Stromal cell of bone marrow (primary cell): ENCODE measurements around the gene UBQLN4.

Experiments used
- DNase-seq: peaks from one replicate; pipeline ENCODE4 v3.0.0-alpha.2; 2012; ENCODE audit warnings: low read depth

UBQLN4 gene

DNA sequence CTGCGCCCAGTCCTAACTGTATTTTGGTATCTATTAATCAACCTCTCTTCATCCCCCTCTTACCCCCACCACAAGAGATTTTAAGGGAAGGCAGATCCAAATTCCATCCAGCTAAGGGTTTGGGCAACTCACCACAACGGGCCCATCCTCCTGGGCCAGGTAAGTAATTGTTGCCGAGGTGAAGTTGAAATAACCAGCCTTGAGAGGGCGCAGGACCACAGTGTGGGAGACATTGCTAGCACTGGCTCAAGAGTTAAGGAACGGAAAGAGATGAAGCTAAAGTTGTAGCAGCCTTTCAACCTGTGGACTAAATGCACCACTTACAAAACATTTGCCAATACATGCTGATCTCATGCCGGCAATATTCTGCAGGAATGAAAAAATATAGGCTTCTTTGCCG is 38.8 kb downstream of the UBQLN4 start:
- no peak for DNase-seq

DNA sequence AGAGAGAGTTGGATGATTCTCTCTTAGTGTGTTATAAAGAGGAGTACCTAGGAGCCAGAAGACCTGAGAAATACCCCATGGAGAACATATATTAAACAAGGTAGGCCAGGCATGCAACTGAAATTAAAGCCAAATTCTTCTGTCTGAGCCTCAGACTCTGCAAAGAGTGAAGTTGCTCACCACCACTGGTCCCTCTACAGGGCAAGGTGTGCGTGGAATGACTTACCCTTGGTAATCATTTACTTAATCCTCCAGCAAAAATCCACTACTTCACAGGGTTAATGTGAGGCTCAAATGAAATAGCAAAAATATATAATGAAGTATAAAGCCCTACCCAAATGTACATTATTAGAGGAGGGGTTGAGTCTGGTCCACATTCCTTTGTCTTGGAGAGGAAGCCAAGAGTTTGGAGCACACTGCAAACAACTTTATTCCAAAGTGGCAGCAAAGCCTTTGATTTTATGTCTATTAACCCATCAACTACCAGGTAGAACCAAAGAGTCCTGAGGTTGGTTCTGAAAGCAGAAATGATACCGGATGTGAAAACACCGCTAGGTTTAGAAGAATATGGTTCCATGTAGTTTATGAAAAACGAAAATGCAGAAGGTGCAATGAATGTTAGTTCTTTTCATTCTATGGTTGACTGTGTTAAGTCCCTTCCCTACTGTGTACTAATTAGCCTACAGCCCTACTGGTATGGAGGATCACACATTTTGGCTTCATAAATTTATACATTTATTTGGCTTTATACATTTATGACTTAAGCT is 41.4 kb downstream of the UBQLN4 start:
- no peak for DNase-seq

DNA sequence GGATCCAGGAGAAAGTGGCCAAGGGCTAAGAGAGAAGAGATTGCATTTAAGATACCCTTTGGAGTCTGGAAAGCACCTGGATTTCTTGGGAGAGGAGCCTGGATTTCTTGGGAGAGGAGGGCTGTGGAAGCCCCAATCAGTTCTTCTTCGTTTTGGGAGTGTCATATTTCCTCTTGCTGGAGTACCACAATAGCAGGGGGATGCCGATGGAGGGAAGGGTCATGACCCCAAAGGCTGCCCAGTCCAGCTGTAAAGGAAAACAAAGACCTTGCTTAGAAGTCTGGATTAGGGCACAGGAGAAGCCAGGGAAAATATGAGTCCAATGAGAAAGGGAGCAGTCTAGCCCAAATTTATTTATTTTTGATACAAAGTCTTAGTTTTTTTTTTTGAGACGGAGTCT is 44.2 kb downstream of the UBQLN4 start:
- no peak for DNase-seq

DNA sequence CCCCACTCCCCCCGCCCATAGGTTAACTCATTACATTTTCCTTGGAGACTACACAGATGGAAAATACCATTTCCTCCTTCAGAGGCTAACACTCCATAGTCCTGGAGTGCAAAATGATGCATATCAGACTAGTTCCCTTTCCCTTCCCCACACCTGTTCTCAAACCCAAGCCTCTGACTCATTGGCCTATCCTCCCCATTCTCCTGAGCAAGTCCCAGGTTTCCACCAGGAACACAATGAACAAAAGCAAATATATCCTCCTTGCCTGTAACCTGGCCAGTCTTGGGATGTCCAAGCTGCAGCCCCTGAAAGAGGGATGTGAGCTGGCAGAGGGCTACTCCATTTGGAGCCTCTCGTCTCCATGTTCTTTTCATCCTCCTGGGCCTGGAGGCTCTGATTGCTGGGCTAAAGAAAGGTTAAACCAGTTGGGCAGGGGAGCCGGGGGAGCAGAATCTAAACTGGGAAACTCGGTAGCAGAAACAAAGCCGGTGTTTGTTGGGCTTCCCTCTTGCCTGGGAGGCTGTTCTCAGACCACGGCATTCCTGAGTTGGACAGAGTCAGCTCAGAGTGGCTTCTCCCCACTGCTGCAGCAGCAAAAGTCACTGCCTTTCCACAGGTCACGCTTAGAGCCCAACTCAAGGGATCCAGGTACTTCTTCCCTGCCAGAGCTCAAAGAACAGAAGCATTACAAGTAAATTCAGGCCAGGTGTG is 46.8 kb downstream of the UBQLN4 start:
- no peak for DNase-seq

DNA sequence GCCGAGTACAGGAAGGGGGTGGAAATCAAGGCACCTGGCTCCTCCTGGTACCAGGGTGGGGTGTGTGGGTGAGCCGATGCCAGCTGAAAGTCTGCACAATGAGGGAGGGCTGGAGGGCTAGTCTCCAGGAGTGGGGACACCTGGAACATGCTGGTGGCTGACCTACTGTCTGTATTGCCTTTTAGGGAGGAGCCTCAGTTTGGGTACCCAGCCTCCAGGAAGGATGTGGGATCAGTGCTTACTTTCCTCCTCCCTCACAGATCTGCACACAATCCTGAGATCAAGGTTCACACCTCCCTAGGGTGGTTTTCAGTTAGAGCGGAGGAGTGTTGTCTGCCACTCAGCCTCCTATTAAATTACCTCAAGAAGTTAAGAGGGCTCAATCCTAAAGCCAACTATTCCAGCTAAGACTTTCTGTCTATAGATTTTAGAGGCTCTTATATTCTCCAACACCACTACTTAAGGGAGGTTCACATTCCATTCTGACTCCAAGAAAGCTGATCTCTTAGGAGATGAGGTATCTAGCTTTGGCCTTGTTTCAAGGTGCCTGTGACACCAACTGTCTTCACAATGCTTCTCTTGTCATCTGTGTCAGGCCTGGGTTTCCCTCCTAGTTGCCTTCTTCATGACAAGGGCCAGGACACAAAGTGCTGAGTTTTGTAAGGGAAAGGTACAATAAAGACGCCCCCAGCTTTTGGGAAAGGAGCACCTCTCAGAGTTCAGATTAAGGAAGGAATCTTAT is 48.6 kb downstream of the UBQLN4 start:
- DNase-seq: no peak

DNA sequence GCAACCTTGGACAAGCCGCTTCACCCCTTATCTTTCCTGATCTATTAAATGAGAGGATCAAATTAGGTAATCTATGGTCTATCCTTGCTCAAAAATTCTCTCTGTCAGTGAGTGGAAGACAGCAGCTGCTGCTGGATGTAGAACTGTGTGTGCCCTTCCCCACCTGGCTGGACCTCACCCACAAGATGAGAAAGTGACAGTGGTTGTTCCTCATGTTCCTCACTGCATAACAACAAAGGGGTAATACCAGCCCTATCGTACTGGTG is 49.7 kb downstream of the UBQLN4 start:
- DNase-seq: no peak

DNA sequence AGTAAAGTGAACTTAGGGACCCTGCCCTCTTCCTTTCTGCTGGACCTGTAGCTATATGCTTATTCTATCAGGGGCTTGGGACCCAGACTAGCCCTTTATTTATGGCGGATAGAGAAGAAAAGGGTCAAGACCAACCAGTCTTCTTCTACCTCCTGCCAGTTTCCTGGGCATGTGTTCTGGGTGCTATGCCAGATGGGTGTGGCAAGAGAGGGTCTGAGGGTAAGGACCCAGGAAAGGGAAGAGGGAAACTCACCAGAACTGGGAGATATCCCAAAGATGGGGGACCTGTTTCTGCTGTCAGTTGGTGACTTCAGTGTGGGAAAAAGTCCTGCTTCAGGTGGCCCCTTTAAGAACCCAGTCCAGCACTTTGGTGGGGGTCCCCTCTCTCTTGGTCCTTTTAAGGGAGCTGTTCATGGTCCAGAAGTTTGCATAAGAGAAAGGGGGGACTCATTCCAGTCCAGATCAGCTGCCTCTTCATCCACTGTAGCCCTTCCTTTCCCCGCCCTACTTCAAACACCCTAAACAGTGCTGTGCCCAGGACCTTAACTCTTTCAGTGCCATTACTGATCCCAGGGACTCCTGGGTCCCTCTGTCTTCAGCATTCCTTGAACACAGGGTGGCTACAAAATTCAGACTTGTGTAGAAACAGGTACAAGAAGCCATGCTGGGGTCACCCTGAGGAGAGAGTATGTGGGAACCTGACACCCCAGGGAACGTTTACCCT is 51.2 kb downstream of the UBQLN4 start:
- no peak for DNase-seq

DNA sequence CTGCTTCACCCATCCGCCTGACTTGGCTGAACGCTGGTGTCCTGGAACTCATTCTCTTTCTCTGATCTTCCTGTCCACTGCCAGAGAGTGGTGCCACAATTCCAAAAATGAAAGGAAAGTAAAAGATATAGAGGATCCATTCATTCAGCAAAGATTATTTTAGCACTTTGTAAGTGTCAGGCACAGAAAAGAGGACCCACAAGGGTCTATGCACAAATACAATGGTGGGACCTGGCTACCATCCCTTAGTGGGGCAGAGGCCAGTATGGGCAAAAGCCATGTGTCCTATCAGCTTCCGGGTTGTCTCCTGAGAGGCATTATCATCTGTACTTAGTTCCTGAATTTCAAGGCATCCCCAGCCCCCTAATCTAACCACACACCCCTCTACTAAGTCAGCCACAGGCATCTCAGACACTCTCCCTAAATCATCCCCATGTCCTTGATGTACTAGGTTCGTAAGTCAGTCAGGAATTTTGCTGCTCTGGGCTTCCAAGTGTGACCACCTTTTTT is 51.9 kb downstream of the UBQLN4 start:
- DNase-seq: no peak

DNA sequence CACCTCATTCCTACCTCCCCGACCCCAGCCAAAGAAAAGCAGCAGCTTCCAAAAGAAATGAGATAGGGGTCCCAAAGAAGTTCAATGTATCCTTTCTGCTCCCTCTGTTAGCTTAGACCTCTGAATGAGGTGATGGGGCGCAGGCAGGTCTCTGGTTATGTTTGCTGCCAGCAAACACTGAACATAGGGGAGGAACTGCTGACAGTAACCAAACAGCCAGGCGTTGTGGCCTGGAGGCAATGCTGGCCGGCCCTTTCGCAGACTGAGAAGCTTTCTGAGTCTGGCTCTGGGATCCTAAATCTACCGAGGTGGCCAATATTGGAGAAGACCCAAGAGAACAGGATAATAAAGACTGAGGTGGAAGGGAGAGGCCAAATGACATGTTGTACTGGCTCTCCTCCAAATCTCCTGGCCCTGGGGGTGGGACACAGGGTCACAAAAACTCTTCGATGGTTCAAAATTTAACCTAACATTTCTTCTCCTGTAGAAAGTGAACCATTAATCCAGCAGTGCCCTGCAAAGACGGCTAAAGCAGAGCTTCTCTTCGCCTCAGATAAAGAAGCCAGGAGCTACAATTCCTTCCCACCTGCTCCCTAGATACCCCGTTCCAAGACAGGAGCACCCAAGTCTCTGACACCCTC is 52.5 kb downstream of the UBQLN4 start:
- no peak for DNase-seq

DNA sequence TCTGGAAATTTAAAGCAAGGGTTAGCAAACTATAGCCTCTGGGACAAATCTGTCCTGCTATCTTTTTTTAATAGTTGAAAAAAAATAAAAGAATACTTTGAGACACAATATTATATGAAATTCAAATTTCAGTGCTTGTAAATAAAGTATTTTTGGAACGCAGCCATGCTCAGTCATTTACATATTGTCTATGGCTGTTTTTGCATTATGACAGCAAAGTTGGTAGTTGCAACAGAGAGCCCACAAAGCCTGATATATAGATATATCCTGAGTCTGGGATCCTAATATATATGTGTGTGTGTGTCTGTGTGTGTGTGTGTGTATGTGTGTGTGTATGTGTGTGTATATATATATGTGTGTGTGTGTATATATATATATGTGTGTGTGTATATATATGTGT is 53.6 kb downstream of the UBQLN4 start:
- DNase-seq: no peak

DNA sequence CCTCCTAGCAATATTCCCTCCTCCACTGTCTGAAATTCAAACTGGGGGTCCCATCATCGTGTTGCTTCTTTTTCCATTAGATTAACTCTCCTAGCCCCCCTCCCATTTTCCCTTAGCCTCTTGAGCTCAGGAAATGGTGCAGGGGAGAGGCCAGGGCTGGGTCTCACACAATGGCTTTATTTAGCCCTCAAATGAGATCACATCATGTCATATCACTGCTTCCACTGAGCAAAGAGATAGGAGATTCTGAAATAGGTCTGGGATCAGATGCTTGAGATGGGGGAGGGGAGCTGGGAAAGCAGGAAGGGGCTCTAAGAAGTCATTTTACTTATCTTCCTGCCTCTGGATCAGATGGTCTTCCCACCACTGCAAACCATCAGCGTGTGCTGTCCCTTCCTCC is 57.4 kb downstream of the UBQLN4 start:
- no peak for DNase-seq

DNA sequence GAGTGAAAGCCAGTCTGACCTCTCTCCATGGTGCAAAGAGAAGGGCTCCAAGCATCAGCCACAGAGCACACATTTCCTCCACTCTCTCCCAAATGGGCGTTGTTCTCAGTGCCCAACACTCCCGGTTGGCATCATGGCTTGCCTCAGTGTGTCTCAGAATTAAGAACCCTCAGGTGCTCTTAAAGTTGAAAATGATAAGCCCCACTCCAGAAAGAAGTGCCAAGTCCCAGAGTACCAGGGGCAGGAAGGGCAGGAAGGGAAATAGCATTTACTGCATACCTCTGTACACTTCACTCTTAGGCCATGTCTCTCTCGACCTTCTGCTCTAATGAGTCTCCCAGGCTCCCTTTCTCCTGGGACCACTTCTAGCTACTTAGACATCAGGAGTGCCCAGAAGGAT is 60.0 kb downstream of the UBQLN4 start:
- no peak for DNase-seq

DNA sequence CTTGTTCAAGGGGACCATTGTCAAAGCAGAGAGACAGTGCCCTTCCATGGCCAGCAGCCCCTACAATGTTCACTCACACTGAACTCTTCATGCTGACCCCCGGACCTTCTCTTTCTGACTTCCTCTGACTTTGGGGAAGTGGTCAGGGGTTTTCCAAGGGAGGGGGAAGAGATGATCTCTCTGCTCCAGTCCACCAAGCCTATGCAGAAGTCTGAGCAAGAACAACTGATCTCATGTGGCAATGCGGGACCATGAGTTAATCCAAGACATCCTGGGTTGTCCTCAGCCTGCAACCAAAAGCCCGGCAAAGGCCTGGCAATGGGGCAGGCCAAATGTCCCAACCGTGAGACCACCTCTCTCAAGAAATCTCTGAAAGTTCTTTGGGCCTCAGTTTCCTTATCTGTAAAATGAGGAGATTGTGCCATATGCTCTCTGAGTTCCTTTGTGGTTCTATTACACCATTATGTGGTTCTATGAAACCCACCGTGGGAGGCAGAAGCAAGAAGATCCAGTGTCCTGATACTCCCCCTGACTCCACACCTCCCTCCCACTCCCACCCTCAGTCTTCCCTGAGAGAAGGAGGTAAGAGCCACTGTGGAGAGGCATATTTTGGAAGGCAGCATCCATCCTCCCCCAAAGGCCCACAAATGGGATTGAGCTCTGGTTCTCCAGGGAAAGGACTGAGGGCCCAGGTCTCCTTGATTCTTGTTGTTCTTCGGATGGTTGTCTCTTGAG is 63.4 kb downstream of the UBQLN4 start:
- no peak for DNase-seq

DNA sequence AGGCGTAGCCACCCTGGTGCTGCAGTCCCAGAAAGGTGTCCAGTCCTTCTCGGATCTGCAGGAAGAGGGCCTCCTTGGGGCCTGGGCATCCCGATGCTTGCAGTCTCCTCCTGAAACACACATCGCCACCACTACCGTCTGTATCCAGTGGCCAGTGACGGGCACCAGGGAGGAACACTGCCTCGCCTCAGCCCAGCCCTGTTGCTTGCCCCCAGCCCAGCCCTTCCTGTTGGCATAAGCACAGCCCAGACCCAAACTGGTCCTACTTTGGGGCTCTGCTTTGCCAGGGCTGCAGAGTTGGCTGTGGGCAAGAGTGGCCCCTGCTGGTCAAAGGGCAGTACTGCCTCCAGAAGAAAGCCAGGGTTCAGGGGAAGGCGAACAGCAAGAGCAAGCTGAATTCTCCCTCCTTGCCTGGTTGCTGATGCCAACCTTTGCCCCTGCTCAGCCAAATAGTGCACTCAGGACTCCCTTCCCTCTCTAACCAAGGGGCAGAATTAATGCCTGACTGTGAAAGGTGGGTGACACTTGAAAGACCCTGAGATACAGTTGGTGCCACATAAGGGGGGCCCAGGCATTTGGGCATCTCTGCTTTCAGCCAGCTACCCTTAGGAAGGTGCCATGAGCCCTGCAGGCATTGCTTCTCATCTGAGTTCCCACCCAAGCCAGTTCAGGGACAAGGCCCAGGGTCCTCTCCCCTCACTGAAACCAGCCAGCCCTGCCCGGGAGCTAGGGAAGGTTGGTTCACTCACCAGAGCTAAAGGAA is 64.2 kb downstream of the UBQLN4 start:
- DNase-seq: no peak
